COR-L47 (cell line): Measurements from ENCODE around the gene GALNT1.
"Not testable (repeated sequence)": the region's sequence is repeated elsewhere in the genome, so short reads cannot be mapped to it uniquely, and the experiment has no call there.

Experiments used
- DNase-seq: peaks from one replicate; lab custom pipeline; 2025; lab: John Stamatoyannopoulos, UW

Gene GALNT1

DNA sequence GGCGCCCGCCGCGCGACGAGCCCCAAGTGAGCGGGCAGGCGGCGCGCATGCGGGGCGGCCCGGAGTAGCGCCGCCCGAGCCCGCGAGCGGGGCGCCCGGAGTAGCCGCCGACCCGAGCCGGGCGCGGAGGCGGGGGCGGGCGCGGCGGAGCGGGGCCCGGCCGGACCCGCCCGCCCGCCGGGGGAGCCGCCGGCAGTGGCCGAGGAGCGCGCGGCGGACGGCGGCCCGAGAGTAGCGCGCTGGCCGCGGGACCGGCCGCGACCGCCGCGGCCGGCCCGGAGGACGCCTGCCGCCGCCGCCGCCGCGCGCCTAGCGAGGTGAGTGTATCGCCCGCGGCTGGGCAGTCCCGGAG, at the start of gene GALNT1:
TSS of gene GALNT1 (plus strand) at position 195 of the 352 bp plus-strand sequence. CDS start 72,923 bp downstream, outside the sequence.
- no peak for DNase-seq

- no peak for DNase-seq
These were observed 47.6 kb upstream of the GALNT1 start for GRCh38 chr18:35533916-35534405.

GRCh38 chr18:35535297-35535696, 46.2 kb upstream of the GALNT1 start:
- no peak for DNase-seq

GRCh38 chr18:35542356-35542755, 39.2 kb upstream of the GALNT1 start:
- no peak for DNase-seq

DNA sequence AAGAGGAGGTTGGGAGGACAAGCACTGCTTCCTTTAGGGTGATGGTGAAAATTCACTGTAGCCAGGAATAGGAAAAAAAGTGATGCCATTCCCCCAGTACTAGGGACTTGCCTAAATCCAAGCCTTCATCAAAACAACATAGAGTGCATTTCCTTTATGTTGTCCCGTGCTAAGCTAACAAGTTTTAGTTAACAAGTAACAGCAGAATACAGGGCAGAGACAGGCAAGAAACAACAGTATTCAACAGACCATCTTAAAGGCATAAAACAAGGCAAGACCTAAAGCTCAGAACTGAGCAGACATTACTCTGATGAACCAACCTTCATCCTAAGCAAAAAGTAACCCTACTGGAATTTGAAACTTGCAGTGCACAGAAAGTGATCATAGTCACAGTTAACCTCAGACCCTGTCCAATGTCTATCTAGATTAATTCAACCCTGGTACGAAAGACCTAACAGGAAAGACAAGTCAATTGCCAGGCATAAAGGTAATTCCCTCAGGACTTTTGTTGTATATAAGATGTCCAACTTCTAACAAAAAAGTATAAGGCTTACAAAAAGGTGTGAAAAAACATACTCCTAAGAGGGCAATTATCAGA, 34.4 kb upstream of the GALNT1 start:
- DNase-seq = no peak

DNA sequence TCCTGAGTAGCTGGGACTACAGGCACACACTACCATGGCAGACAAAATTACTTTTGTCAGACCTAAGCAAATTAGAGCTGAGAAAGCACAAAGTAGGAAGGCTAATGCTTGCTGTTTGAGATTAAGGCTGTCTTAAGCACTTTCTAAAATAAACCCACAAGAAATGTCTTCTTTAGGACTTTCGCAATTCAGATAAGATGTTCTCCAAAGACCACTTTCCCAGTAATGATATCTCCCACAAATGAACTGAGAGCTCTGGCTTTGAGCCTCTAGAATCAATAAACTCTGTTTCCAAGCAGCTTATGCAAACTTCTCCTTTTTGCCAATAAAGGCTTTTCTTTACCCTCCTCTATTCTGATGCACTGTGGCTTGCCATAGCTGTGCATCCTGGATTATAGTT, 32.0 kb upstream of the GALNT1 start:
- no peak for DNase-seq

DNA sequence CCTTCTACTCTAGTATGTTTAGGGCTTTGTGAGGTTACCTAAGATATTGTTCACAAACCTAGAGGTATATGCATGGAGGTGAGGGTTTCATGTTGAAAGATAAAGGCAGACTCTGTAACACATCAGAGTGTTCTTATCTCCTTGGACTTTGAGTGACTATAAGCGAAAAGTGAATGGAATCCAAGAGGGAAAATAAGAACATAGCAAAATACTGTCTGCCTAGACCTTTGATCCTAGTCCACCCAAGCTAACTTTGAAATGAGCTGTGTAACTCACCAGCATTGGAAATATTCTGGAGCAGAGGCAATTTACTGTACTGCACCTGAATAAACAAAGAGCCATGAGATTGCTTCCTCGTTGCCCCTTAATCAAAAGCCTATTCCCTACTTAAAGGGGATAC, 28.2 kb upstream of the GALNT1 start:
- no peak for DNase-seq

GRCh38 chr18:35555538-35555937, 26.0 kb upstream of the GALNT1 start:
- DNase-seq = not testable (repeated sequence)

GRCh38 chr18:35559867-35560266, 21.7 kb upstream of the GALNT1 start:
- DNase-seq = no peak

- DNase-seq = no peak
These were observed 16.6 kb upstream of the GALNT1 start for GRCh38 chr18:35564795-35565453.

DNA sequence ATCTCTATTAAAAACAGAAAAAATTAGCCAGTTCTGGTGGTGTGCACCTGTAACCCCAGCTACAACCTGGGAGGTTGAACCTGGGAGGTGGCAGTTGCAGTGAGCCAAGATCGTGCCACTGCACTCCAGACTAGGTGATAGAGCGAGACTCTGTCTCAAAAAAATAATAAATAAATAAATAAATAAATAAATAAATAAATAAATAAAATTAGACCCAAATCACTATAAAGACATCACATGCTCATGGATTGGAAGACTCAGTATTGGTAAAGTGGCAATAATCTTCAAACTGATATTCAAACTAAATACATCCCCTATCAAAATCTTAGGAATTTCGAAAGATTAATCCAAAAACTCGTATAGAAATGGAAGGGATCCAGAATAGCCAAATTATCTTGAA, 15.5 kb upstream of the GALNT1 start:
- no peak for DNase-seq

GRCh38 chr18:35570182-35570581, 11.4 kb upstream of the GALNT1 start:
- DNase-seq = no peak

- no peak for DNase-seq
These were observed 10.4 kb upstream of the GALNT1 start for GRCh38 chr18:35571138-35571537.

DNA sequence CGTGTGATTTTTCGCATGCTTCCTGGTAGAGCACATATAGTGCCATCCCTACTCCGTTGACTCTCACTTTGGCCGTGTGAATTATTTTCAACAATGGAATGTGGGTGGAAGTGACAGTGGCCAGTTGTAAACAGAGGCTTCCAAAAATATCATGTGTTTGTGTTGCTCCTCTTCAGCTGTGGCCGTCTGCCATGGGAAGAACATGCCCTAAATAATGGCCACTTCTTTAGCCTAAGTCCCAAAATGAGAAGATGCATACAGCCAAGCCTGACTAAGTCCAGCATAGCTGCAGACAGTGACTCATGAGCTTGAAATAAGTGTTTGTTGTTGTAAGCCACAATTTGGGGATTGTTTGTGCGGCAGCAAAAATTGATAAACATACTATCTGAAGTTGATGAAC, 8.9 kb upstream of the GALNT1 start:
- no peak for DNase-seq

GRCh38 chr18:35573531-35573930, 8.0 kb upstream of the GALNT1 start:
- DNase-seq = no peak

GRCh38 chr18:35576240-35576845, 5.2 kb upstream of the GALNT1 start:
- DNase-seq = not testable (repeated sequence)

GRCh38 chr18:35577045-35577848, 4.3 kb upstream of the GALNT1 start:
- no peak for DNase-seq

GRCh38 chr18:35578481-35578880, 3.1 kb upstream of the GALNT1 start:
- no peak for DNase-seq

DNA sequence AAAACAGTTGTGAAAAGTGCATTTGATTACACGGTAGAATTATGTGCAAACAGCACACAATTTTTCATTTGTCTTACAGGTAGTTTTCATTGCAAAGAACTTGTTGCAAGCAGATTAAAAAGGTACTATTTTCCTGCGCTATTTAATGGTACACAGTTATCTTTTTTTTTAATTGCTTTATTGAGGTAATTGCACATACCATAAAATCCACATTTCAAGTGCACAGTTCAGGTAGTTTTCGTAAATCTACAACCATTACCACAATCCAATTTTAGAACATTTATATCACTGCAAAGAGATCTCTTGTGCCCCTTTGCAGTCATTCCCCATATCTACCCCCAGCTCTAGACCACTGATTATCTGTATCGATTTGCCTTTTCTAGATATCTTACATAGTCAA, 2.6 kb upstream of the GALNT1 start:
- no peak for DNase-seq

GRCh38 chr18:35580701-35581539, 620 bp upstream of the GALNT1 start:
- peak; percentile 44 for DNase-seq

- peak; percentile 24 for DNase-seq
These were observed 530 bp downstream of the GALNT1 start for GRCh38 chr18:35581898-35582641.
